ENCODE measurements around the gene ASGR1. TPM values are rescaled to one million over a fixed set of nuclear protein-coding genes. Genes with fewer than 3 reads are reported as not detected.

The ASGR1 gene
- total RNA-seq, 1 donor from 2014 or later: 1.9 TPM

DNA sequence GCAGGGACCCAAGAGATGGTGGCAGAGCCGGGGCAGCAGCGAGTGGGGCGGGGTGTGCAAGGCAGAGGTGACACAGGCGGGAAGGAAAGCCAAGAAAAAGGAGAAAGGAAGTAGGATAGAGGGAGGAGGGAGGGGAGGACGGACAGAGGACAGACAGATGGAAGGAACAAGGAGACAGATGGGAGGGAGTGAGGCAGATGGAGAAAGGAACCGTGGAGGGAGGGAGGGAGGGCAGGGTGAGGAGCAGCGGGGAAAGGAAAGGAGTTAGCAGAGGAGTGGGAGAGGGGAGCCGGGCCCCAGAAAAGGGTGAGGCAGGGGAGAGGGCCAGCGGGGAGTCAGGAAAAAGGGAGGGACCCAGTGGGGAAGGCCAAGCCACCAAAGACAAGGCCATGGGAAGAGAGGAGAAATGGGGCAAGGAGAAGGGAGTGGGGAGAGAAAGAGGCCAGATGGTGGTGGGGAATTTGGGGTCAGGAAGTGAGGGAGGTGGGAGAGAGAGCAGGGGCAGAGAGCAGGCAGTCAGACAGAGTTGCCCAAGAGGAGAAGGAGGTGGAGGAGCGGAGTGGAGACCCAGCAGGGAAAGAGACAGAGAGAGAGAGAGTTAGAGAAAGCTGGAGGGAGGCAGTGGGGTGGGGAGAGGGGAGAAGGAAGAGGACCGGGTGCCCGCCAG lies 13.2 kb upstream of the ASGR1 start:
- peak; percentile 76 for DNase-seq (ENCODE audit: low spot score)
- Mint-ChIP-seq H3K36me3 (ENCODE audit: low read depth) (peaks cover 32% of the 10 kb centered on the region), H3K27me3 (ENCODE audit: low read depth) (no peaks in the 10 kb centered on the region), H3K27ac (ENCODE audit: unreplicated experiment) (no peak overlapping the region), H3K9me3 (ENCODE audit: low read depth) (no peaks in the 10 kb centered on the region), H3K4me3 (ENCODE audit: unreplicated experiment) (no peak overlapping the region), H3K4me1 (ENCODE audit: low read depth) (no peaks in the 10 kb centered on the region)
- TF ChIP-seq CTCF (IDR thresholded peaks at IDR 0.05): no peak

DNA sequence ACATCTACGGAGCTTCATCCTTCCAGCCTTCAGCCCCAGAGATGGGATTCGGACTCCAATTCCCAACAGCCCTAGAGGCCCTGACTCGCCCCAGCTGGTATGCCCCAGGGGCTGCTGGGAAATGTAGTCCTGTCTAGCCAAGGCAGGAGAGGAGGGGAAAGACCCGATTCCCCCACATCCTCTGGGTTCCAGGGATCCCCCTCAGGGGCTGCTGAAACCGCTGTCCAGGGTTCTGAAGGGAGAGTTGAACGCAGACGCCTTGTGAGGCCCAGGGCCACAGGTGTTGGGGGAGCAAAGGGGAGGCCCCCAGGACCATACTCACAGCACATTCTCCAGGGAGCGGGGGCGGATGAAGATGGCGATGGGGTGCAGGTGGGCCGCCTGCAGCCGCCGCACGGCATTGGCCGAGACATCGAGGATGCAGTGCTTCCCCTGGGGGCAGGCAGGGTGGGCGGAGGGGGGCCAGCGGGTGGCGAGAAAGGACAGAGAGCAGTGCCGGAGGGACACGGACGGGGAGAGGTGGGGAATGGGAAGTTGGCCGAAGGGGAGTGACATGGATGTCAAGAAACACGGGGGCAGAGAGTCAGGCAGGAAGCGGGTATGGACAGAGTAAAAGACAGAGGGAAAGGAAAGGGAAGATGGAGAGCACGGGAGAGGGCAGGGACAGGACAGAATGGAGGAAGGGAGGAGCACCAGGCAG lies 12.6 kb upstream of the ASGR1 start:
- no peak for TF ChIP-seq CTCF (IDR thresholded peaks at IDR 0.05)
- Mint-ChIP-seq H3K36me3 (ENCODE audit: low read depth) (peaks cover 29% of the 10 kb centered on the region), H3K4me3 (ENCODE audit: unreplicated experiment) (no peak overlapping the region), H3K4me1 (ENCODE audit: low read depth) (no peaks in the 10 kb centered on the region), H3K9me3 (ENCODE audit: low read depth) (no peaks in the 10 kb centered on the region), H3K27me3 (ENCODE audit: low read depth) (no peaks in the 10 kb centered on the region), H3K27ac (ENCODE audit: unreplicated experiment) (no peak overlapping the region)
- DNase-seq (ENCODE audit: low spot score): peak; percentile 53

- H3K4me3 Mint-ChIP-seq (ENCODE audit: unreplicated experiment): no peak overlapping the region
- H3K27ac Mint-ChIP-seq (ENCODE audit: unreplicated experiment): no peak overlapping the region
- DNase-seq (ENCODE audit: low spot score): peak; percentile 65
- no peaks in the 10 kb centered on the region for H3K27me3 Mint-ChIP-seq (ENCODE audit: low read depth)
- no peaks in the 10 kb centered on the region for H3K9me3 Mint-ChIP-seq (ENCODE audit: low read depth)
- TF ChIP-seq CTCF (IDR thresholded peaks at IDR 0.05): no peak
- no peaks in the 10 kb centered on the region for H3K4me1 Mint-ChIP-seq (ENCODE audit: low read depth)
- H3K36me3 Mint-ChIP-seq (ENCODE audit: low read depth): peaks cover 26% of the 10 kb centered on the region
Observed at GRCh38 chr17:7191069-7191468, 11.9 kb upstream of the ASGR1 start.

DNA sequence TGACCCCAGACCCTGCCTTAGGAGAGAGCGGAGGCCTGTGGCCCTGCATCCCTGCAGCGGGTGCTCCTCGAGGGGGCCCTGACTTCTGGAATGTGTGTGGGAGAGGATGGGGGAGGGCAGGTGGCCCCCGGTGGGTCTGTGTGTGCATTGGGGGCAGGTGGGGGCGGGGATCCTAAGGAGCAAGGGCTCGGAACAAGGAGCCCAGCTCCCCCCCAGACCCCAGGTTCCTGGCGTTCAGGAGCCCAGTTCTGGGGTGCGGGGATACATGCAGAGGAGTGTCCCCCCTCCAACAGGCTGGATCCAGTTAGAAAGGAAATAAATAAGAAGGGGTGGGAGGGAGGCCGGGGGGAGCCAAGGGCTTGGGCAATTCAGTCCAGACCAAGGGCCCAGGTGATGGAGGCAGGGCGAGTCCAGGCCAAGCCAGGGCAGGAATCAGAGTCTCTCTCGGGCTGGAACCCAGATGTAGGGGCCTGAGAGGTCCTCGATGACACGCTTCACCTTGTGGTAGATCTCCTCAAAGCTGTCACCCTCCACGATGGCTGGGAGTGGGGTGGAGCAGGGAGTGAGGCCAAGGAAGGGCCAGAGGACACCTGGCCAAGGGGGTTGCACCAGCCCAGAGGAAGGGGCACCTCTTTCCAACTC lies 11.2 kb upstream of the ASGR1 start:
- no peak overlapping the region for H3K27ac Mint-ChIP-seq (ENCODE audit: unreplicated experiment)
- no peak for TF ChIP-seq CTCF (IDR thresholded peaks at IDR 0.05)
- no peaks in the 10 kb centered on the region for H3K4me1 Mint-ChIP-seq (ENCODE audit: low read depth)
- no peaks in the 10 kb centered on the region for H3K9me3 Mint-ChIP-seq (ENCODE audit: low read depth)
- H3K27me3 Mint-ChIP-seq (ENCODE audit: low read depth): no peaks in the 10 kb centered on the region
- H3K36me3 Mint-ChIP-seq (ENCODE audit: low read depth): peaks cover 25% of the 10 kb centered on the region
- H3K4me3 Mint-ChIP-seq (ENCODE audit: unreplicated experiment): no peak overlapping the region
- DNase-seq (ENCODE audit: low spot score): peak; percentile 74

DNA sequence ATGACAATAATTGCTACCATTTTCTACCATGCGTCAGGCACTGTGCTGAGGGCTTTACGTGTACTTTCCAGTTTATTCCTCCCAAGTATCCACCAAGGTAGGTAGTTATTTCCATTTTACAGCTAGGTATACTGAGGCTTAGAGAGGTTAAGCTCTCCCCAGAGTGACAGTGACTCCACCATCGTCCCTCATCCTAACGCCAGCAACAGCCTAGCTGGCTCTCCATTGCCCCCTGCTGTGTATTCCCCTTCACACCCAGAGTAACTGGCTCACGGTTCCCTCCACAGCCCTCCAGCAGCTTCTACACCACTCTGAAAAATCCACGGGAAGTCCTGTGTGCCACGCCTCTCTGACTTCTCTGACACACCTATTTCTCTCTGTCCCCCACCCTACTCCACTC lies 7.1 kb upstream of the ASGR1 start:
- peak; percentile 30 for TF ChIP-seq CTCF (IDR thresholded peaks at IDR 0.05)
- peak; percentile 20 for DNase-seq (ENCODE audit: low spot score)
- peaks cover 10% of the 10 kb centered on the region for H3K36me3 Mint-ChIP-seq (ENCODE audit: low read depth)
- no peak overlapping the region for H3K4me3 Mint-ChIP-seq (ENCODE audit: unreplicated experiment)
- no peaks in the 10 kb centered on the region for H3K4me1 Mint-ChIP-seq (ENCODE audit: low read depth)
- H3K27ac Mint-ChIP-seq (ENCODE audit: unreplicated experiment): no peak overlapping the region
- H3K9me3 Mint-ChIP-seq (ENCODE audit: low read depth): no peaks in the 10 kb centered on the region
- H3K27me3 Mint-ChIP-seq (ENCODE audit: low read depth): no peaks in the 10 kb centered on the region
